Measurements from ENCODE around the gene HAUS7. TPM values are rescaled to one million over a fixed set of nuclear protein-coding genes. Genes with fewer than 3 reads are reported as not detected.
"Not testable (repeated sequence)": the region's sequence is repeated elsewhere in the genome, so short reads cannot be mapped to it uniquely, and the experiment has no call there.

The HAUS7 gene
- total and polyA plus RNA-seq, 9 donors: 9.3 to 28.7 (median 18.7) TPM

- H3K4me1 ChIP-seq (ENCODE audit: insufficient read depth): no peaks in the 10 kb centered on the region
- no peak for TF ChIP-seq POLR2A (IDR thresholded peaks at IDR 0.05)
- TF ChIP-seq, protein P1, sequence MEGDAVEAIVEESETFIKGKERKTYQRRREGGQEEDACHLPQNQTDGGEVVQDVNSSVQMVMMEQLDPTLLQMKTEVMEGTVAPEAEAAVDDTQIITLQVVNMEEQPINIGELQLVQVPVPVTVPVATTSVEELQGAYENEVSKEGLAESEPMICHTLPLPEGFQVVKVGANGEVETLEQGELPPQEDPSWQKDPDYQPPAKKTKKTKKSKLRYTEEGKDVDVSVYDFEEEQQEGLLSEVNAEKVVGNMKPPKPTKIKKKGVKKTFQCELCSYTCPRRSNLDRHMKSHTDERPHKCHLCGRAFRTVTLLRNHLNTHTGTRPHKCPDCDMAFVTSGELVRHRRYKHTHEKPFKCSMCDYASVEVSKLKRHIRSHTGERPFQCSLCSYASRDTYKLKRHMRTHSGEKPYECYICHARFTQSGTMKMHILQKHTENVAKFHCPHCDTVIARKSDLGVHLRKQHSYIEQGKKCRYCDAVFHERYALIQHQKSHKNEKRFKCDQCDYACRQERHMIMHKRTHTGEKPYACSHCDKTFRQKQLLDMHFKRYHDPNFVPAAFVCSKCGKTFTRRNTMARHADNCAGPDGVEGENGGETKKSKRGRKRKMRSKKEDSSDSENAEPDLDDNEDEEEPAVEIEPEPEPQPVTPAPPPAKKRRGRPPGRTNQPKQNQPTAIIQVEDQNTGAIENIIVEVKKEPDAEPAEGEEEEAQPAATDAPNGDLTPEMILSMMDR (IDR thresholded peaks at IDR 0.05): no peak
- no peak for TF ChIP-seq EP300 (IDR thresholded peaks at IDR 0.05)
- no peak overlapping the region for H3K27ac ChIP-seq
- H3K9me3 ChIP-seq: no peaks in the 10 kb centered on the region
- no peak overlapping the region for H3K4me3 ChIP-seq
- no peak for DNase-seq
- intact Hi-C loops (cut with DNase I): no loop called here
- H3K27me3 ChIP-seq: no peaks in the 10 kb centered on the region
- no peaks in the 10 kb centered on the region for H3K36me3 ChIP-seq
- 85 to 89% (median 86%) methylated on average over 9 of the region's 9 CpGs for WGBS, 3 donors
These were observed 64.4 kb downstream of the HAUS7 start for GRCh38 chrX:153406011-153406410.

DNA sequence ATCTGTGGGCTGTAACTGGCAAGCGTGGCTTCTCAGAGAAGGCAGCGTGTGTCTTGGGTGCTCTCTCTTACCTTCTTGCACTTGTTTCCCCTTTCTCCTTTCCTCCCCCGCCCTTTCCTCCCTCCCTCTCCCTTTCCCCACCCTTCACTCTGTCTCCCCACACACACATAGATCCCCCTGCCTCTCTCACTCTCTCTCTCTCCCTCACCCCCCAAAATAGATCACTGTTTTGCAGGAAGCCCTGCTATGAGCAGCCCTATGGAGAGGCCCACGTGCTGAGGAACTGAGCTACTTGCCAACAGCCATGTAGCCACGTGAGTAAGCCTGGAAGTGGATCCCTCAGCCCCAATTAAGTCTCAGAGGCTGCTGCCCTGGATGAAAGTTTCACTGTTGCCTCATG, 65.0 kb downstream of the HAUS7 start:
- intact Hi-C loops (cut with DNase I): no loop called here
- no peaks in the 10 kb centered on the region for H3K4me1 ChIP-seq (ENCODE audit: insufficient read depth)
- no peaks in the 10 kb centered on the region for H3K9me3 ChIP-seq
- H3K36me3 ChIP-seq: no peaks in the 10 kb centered on the region
- H3K27me3 ChIP-seq: no peaks in the 10 kb centered on the region
- no peak overlapping the region for H3K4me3 ChIP-seq
- H3K27ac ChIP-seq: no peak overlapping the region
- TF ChIP-seq, protein P1 (IDR thresholded peaks at IDR 0.05): no peak
- TF ChIP-seq POLR2A (IDR thresholded peaks at IDR 0.05) (no peak), EP300 (IDR thresholded peaks at IDR 0.05) (no peak)
- no peak for DNase-seq
- WGBS, 3 donors: 41 to 49% (median 49%) methylated on average over 5 of the region's 5 CpGs

DNA sequence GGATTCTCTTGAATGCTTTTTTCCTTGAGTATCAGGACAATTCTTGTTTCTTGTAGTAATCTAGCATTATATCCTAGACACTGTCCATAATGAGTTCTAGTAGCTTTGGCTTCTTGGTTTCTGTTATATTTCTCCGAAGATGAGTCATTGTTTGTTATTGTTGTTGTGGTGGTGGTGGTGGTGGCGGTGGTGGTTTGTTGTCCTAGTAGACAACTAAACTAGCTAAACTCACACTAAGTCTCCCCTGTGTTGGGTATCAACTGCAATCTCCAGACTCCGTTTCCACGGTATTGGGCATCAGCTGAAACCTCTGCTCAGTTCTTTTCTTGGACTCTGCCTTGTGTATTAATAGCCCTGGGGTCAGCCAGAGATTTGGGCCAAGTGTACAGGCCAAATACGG, 66.0 kb downstream of the HAUS7 start:
- H3K27me3 ChIP-seq; H3K27ac ChIP-seq; H3K9me3 ChIP-seq; H3K4me1 ChIP-seq (ENCODE audit: insufficient read depth); DNase-seq; intact Hi-C loops (cut with DNase I); H3K4me3 ChIP-seq; H3K36me3 ChIP-seq: not testable (repeated sequence)
- WGBS, 3 donors: 74 to 79% (median 75%) methylated on average over 5 of the region's 5 CpGs

- whole genome bisulfite sequencing, 3 donors: 93% methylated on average over 29 of the region's 29 CpGs
- DNase-seq: no peak
- Histone ChIP-seq H3K27ac (no peak within 1 kb of the TSS), H3K4me3 (no peak within 1 kb of the TSS), H3K9me3 (no peaks in the 10 kb centered on the region), H3K27me3 (no peaks in the 10 kb centered on the region), H3K4me1 (ENCODE audit: insufficient read depth) (peaks cover 4% of the 10 kb centered on the region), H3K36me3 (no peaks in the 10 kb centered on the region)
- intact Hi-C loops (cut with DNase I): no loop called here
- TF ChIP-seq POLR2A (IDR thresholded peaks at IDR 0.05) (no peak), EP300 (IDR thresholded peaks at IDR 0.05) (no peak)
- TF ChIP-seq, protein P1 (IDR thresholded peaks at IDR 0.05): no peak
These were observed 69.1 kb downstream of the HAUS7 start, which contains the start of gene PNMA6E for GRCh38 chrX:153401133-153401764. Gene PNMA6E, minus strand, starts transcription at chrX:153401350. Its CDS starts 2,501 bp downstream, at chrX:153398849.
